Activated CD8-positive, alpha-beta memory T cell treated with anti-CD3 and anti-CD28 coated beads, Interleukin-2, amount 50 U/mL, for 1 hour (primary cell): Measurements from ENCODE around the gene LARP1B.
A peak's percentile ranks its signal among the peaks of the same experiment; 100 is the strongest.
"Not testable (repeated sequence)": the region's sequence is repeated elsewhere in the genome, so short reads cannot be mapped to it uniquely, and the experiment has no call there.

ENCODE experiments used
- DNase-seq: peaks from one replicate; pipeline ENCODE4 v3.0.0-alpha.2; 2020; ENCODE audit errors: extremely low read depth

LARP1B gene

GRCh38 chr4:128060699-128061565 lies at the start of gene LARP1B:
Gene LARP1B (plus strand): TSS chr4:128061312. CDS start chr4:128074952, 13,640 bp downstream.
- peak; percentile 80 for DNase-seq

GRCh38 chr4:128025319-128025718 lies 35.8 kb upstream of the LARP1B start:
- no peak for DNase-seq

GRCh38 chr4:128029907-128030306 lies 31.2 kb upstream of the LARP1B start:
- DNase-seq: no peak

- DNase-seq: no peak
Observed at GRCh38 chr4:128031756-128032384, 29.2 kb upstream of the LARP1B start.

GRCh38 chr4:128039568-128039967 lies 21.5 kb upstream of the LARP1B start:
- DNase-seq: no peak

GRCh38 chr4:128047019-128047418 lies 14.1 kb upstream of the LARP1B start:
- DNase-seq: not testable (repeated sequence)

- DNase-seq: not testable (repeated sequence)
Observed at GRCh38 chr4:128047514-128047913, 13.6 kb upstream of the LARP1B start.

- not testable (repeated sequence) for DNase-seq
Observed at GRCh38 chr4:128051229-128051628, 9.9 kb upstream of the LARP1B start.

- not testable (repeated sequence) for DNase-seq
Observed at GRCh38 chr4:128054907-128055306, 6.2 kb upstream of the LARP1B start.

- DNase-seq: not testable (repeated sequence)
Observed at GRCh38 chr4:128055441-128056206, 5.5 kb upstream of the LARP1B start.

GRCh38 chr4:128056396-128056795 lies 4.7 kb upstream of the LARP1B start:
- DNase-seq: no peak

GRCh38 chr4:128060121-128060698 lies 902 bp upstream of the LARP1B start:
- no peak for DNase-seq

GRCh38 chr4:128061566-128062536 lies 739 bp downstream of the LARP1B start:
- no peak for DNase-seq

- DNase-seq: not testable (repeated sequence)
Observed at GRCh38 chr4:128066453-128066820, 5.3 kb downstream of the LARP1B start.

GRCh38 chr4:128068918-128069317 lies 7.8 kb downstream of the LARP1B start:
- no peak for DNase-seq

GRCh38 chr4:128076464-128076863 lies 15.4 kb downstream of the LARP1B start:
- no peak for DNase-seq

- not testable (repeated sequence) for DNase-seq
Observed at GRCh38 chr4:128095293-128095692, 34.2 kb downstream of the LARP1B start.

GRCh38 chr4:128107766-128108165 lies 46.7 kb downstream of the LARP1B start:
- no peak for DNase-seq

- no peak for DNase-seq
Observed at GRCh38 chr4:128123036-128123435, 61.9 kb downstream of the LARP1B start.

- no peak for DNase-seq
Observed at GRCh38 chr4:128130621-128131020, 69.5 kb downstream of the LARP1B start.

- no peak for DNase-seq
Observed at GRCh38 chr4:128134925-128135324, 73.8 kb downstream of the LARP1B start.
